Stimulated activated CD8-positive, alpha-beta memory T cell treated with anti-CD3 and anti-CD28 coated beads, Interleukin-2, amount 100 ng/mL, for 48 hours (primary cell): Measurements from ENCODE around the gene GOLGB1.
"Not testable (repeated sequence)": the region's sequence is repeated elsewhere in the genome, so short reads cannot be mapped to it uniquely, and the experiment has no call there.

Source experiments
- DNase-seq, 2 donors: peaks; one replicate each; pipeline ENCODE4 v3.0.0-alpha.2; 2020; ENCODE audit warnings: low read depth in 2 of 2

The GOLGB1 gene

DNA sequence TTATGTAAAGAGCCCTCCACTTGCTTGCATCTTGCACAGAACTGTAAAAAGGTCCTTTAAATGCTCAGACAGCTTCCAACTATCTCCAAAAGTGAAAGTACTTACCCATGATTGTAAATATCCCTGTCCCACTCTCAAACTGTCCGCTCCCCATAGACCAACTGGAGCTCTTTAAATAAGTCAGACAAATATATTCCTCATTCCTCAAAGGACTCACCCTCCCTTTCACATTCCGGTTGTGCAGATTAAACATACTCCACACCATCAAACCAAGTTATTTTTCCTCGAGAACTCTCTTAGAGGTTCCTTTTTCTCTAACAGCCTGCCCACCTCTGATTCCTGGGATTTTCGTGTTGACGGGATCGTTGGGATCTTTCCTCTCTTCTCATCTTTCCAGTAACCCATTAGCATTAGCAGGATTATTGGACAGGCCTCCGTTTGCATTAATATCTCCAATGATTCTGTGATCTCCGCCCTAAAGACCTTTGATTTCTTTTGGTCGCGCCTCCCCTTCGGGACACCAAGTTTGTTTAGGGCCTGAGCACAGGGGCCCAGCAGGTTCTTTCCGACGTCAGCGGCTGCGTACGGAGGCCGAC, 763 bp downstream of the GOLGB1 start:
- DNase-seq = peak in 1 of 2 donors; percentile 15

- no peak for DNase-seq
Measured at GRCh38 chr3:121747976-121748375, 1.6 kb downstream of the GOLGB1 start.

GRCh38 chr3:121743106-121743505, 6.4 kb downstream of the GOLGB1 start:
- not testable (repeated sequence) for DNase-seq

GRCh38 chr3:121740896-121741295, 8.6 kb downstream of the GOLGB1 start:
- no peak for DNase-seq

DNA sequence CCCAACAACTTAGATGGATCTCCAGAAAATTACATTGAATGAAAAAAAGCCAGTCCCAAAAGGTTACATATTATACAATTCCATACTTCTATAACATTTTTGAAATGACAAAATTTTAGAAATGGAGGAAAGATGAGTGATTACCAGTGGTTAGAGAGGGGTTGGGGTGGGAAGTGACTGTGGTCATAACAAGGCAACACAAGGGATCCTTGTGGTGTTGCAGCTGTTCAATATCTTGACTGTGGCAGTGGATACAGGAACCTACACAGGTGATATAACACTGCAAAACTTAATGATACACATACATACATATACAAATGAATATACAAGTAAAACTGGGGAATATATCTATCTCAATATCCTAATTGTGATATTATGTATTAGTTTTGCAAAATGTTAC, 9.6 kb downstream of the GOLGB1 start:
- no peak for DNase-seq

GRCh38 chr3:121737644-121738043, 11.9 kb downstream of the GOLGB1 start:
- no peak for DNase-seq

- no peak for DNase-seq
Measured at GRCh38 chr3:121736112-121736511, 13.4 kb downstream of the GOLGB1 start.

GRCh38 chr3:121735047-121735696, 14.4 kb downstream of the GOLGB1 start:
- no peak for DNase-seq

DNA sequence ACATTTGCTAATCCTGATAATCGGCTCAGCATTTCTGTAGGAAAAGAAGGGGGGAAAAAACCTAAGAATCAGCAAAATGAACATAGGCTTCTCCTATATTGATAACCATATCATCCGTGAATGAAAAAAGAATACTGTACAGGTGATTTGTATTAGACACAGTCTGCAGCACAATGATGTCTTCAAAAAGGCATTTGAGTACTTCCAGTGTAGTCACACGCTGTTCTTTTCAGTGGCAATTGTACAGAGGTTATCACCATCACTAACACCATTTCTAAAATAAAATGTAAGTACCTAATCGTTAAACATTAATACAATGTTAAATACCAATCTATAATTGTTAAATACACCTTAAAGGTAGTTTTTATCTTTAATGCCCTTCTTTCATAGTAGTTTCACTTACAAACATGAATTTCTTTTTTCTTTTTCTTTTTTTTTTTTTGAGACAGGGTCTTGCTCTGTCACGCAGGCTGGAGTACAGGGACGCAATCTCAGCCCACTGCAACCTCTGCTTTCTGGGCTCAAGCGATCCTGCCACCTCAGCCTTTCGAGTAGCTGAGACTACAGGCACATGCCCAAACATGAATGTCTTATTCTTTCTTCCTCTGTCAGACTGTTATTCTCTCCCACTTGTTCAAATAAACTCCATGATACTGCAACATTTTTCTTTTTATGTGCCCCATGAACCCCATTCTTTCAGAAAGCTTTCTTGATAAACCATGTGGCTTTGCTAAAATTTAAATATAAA, 18.4 kb downstream of the GOLGB1 start:
- DNase-seq = no peak

DNA sequence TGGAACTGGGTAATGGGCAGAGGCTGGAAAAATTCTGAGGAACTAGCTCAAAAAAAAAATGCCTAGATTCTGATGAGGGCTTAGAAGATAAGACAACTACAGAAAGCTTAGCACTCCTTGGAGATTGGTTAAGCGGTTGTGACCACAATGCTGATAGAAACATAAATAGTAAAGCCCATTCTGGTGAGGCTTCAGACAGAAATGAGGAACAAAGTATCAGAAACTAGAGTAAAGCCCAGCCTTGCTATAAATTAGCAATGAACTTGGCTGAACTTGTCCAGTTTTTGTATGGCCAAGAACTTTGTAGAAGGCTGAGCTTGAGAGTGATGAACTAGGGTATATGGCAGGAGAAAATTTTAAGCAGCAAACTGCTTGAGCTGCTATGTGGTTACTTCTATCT, 25.4 kb downstream of the GOLGB1 start:
- DNase-seq = no peak

GRCh38 chr3:121723485-121723884, 26.1 kb downstream of the GOLGB1 start:
- no peak for DNase-seq

- no peak for DNase-seq
Measured at GRCh38 chr3:121722411-121722810, 27.1 kb downstream of the GOLGB1 start.

GRCh38 chr3:121720163-121720562, 29.4 kb downstream of the GOLGB1 start:
- no peak for DNase-seq

DNA sequence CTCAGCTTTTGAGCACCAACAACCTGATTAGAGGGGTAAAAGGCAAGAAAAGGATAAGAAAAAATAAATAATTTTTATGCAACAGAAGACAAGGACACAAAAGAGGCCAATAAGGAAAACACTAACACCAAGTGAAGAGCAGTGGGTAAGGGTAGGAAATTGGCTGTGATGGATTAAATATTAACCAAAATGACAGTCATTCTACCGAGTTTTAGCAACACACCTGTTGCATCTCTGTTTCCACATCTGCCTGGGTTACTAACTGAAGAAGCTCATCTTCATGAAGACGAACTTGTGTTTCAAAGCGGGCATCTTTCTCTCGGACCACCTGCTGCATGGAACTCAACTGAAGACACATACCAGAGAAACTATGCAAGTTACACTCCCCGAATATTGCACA, 30.1 kb downstream of the GOLGB1 start:
- DNase-seq = no peak

- DNase-seq = no peak
Measured at GRCh38 chr3:121718205-121718846, 31.2 kb downstream of the GOLGB1 start.

GRCh38 chr3:121710347-121710746, 39.2 kb downstream of the GOLGB1 start:
- DNase-seq = no peak

DNA sequence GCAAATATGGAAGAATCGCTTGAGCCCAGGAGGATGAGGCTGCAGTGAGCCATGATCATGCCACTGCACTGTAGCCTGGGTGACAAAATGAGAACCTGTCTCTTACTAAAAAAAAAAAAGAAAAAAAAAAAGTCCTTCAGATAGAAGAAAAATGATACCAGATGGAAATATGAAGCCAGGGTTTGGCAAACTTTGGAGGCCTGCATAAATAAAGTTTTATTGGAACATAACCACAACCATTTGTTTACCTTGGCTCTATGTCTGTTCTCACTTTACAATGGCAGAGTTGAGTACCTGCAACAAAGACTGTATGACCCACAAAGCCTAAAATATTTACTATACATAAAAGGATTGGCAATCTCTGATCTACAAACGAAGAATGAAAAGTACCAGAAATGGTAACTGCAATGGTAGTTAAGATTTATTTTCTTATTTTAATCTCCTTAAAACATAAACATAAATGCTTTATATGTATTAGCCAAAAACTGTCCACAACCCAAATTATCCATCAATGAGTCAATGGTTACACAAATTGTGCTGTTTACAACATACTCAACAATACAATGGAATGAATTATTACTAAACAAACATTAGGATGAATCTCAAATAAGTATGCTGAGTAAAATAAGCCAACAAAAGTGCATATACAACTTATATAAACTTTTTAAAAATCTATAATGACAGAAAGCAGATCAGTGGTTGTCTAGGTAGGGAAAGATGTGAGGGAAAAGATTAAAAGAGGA, 41.8 kb downstream of the GOLGB1 start:
- DNase-seq = no peak

- no peak for DNase-seq
Measured at GRCh38 chr3:121705541-121705940, 44.0 kb downstream of the GOLGB1 start.

- DNase-seq = no peak
Measured at GRCh38 chr3:121703973-121704372, 45.6 kb downstream of the GOLGB1 start.

- DNase-seq = no peak
Measured at GRCh38 chr3:121698901-121699300, 50.6 kb downstream of the GOLGB1 start.

DNA sequence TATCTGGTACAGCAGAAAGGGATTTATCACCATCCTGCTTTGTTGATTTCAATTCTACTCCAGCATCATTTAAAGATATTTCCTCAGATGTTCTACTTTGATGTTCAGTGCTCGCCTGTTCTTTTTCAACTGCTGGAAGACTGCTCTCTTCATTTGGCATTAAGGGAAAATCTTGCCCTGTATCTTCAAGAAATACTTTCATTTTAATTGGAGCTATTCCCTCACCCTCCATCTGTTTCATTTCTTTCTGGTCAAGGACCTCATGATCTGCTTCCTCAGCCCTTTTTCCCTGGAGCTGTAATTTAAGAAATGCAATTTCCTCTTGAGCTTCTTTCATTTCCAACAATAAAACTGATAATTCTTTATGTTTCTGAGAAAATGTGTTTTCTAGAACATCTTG, 51.1 kb downstream of the GOLGB1 start:
- no peak for DNase-seq

DNA sequence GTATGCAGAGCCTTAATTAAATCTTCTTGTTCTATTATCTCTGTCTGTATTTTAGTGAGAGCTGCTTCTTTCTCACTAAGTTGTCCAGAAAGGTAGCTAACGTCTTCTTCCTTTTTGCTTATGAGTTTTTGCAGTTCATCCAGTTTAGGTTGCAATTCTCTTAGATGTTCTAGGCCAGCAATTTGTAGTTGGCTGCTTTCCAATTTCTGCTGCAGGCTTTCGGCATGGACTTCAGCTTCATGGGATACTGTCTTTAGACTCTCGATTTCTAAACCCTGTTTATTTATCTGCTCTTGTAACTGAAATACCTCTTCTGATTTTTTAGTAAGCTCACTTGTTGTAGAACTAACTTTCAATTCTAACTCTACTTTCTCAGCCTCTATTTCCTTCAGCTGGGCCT, 53.4 kb downstream of the GOLGB1 start:
- DNase-seq = no peak
